ENCODE data around the gene FAM3B.

GRCh38 chr21:41374177-41374712, 57.6 kb downstream of the FAM3B start:
- no peak for TF ChIP-seq POLR2A (IDR thresholded peaks at IDR 0.05)
- TF ChIP-seq CTCF (IDR thresholded peaks at IDR 0.05 in 4 of 5, conservative IDR thresholded peaks at IDR 0.05 in 1 of 5) = no peak

Data from gastrocnemius medialis (tissue), 4 donors.